Activated CD8-positive, alpha-beta memory T cell treated with anti-CD3 and anti-CD28 coated beads for 24 hours (primary cell): ENCODE results near the gene STIMATE.

Experiments
- DNase-seq: peaks from one replicate; pipeline ENCODE4 v3.0.0-alpha.2; 2020

Gene STIMATE

GRCh38 chr3:52860424-52860768 is 37.0 kb downstream of the STIMATE start:
- DNase-seq: no peak

- no peak for DNase-seq
Observed at GRCh38 chr3:52859686-52860423, 37.5 kb downstream of the STIMATE start.

- DNase-seq: no peak
Observed at GRCh38 chr3:52857864-52858263, 39.5 kb downstream of the STIMATE start.

GRCh38 chr3:52857133-52857532 is 40.2 kb downstream of the STIMATE start:
- no peak for DNase-seq

GRCh38 chr3:52856666-52857065 is 40.7 kb downstream of the STIMATE start:
- DNase-seq: no peak

GRCh38 chr3:52854013-52854412 is 43.3 kb downstream of the STIMATE start:
- DNase-seq: no peak

GRCh38 chr3:52852419-52852818 is 44.9 kb downstream of the STIMATE start:
- DNase-seq: no peak

- no peak for DNase-seq
Observed at GRCh38 chr3:52851348-52851747, 46.0 kb downstream of the STIMATE start.

- no peak for DNase-seq
Observed at GRCh38 chr3:52849656-52850055, 47.7 kb downstream of the STIMATE start.

- no peak for DNase-seq
Observed at GRCh38 chr3:52848617-52849016, 48.7 kb downstream of the STIMATE start.

- DNase-seq: no peak
Observed at GRCh38 chr3:52847726-52848125, 49.6 kb downstream of the STIMATE start.

- no peak for DNase-seq
Observed at GRCh38 chr3:52847241-52847640, 50.1 kb downstream of the STIMATE start.

GRCh38 chr3:52846432-52846965 is 50.8 kb downstream of the STIMATE start:
- DNase-seq: no peak

- DNase-seq: no peak
Observed at GRCh38 chr3:52845691-52846431, 51.5 kb downstream of the STIMATE start.

- no peak for DNase-seq
Observed at GRCh38 chr3:52845157-52845556, 52.2 kb downstream of the STIMATE start.

- no peak for DNase-seq
Observed at GRCh38 chr3:52844290-52844975, 52.9 kb downstream of the STIMATE start.

GRCh38 chr3:52843881-52844280 is 53.5 kb downstream of the STIMATE start:
- no peak for DNase-seq

GRCh38 chr3:52843108-52843865 is 54.1 kb downstream of the STIMATE start:
- DNase-seq: no peak

GRCh38 chr3:52842424-52842823 is 54.9 kb downstream of the STIMATE start:
- DNase-seq: no peak

GRCh38 chr3:52841981-52842340 is 55.4 kb downstream of the STIMATE start:
- no peak for DNase-seq

GRCh38 chr3:52841211-52841980 is 56.0 kb downstream of the STIMATE start:
- no peak for DNase-seq

- no peak for DNase-seq
Observed at GRCh38 chr3:52839892-52840545, 57.3 kb downstream of the STIMATE start.
